HG03060 (cell line): ENCODE measurements around the gene COG8.
"Not testable (repeated sequence)": the region's sequence is repeated elsewhere in the genome, so short reads cannot be mapped to it uniquely, and the experiment has no call there.

ENCODE experiments used
- ATAC-seq: cut with Tn5 transposase; IDR thresholded peaks from one replicate; pipeline ENCODE4 v1.9.1; 2021; ENCODE audit warnings: low read depth, moderate number of reproducible peaks; ENCODE audit not compliant: unreplicated experiment

The COG8 gene

DNA sequence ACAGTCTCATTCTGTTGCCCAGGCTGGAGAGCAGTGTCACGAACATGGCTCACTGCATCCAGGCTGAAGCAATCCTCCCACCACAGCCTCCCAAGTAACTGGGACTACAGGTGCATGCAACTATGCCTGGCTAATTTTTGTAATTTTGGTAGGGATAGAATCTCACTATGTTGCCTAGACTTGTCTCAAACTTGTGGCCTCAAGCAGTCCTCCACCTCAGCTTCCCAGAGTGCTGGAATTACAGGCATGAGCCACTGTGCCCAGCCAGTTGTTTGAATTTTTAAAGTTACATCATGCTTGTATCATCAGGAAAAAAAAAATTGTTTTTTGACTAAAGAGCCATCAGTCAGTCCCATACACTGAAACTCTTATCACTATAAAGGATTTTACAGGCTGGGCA is 45.3 kb downstream of the COG8 start:
- ATAC-seq: no peak

DNA sequence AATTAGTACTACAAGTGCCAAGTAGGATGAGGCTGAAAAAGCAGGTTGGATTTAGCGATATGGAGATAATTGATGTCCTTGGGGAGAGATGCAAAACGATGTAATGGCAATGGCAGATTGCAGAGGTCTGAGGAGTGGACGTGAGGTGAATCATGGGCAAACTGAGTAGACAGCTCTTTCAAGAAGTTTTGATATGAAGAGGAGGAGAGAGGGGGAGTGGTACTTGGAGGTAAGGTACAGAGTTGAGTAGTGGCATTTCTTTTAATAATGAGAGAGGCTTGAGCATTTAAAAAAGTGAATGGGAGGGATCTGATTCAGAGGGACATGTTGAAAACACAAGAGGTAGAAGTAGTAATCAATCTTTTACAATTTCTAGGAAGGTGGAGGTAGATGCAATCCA is 46.0 kb downstream of the COG8 start:
- no peak for ATAC-seq

DNA sequence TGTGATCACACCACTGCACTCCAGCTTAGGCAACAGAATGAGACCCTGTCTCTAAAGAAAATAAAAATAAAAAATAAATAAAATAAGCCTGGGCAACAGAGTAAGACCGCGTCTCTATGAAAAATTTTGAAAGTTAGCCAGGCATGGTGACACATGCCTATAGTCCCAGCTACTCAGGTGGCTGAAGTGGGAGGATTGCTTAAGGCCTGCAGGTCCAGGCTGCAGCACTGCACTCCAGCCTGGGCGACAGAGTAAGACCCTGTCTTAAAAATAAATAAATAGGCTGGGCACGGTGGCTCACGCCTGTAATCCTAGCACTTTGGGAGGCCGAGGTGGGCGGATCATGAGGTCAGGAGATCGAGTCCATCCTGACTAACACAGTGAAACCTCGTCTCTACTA is 47.7 kb downstream of the COG8 start:
- not testable (repeated sequence) for ATAC-seq

DNA sequence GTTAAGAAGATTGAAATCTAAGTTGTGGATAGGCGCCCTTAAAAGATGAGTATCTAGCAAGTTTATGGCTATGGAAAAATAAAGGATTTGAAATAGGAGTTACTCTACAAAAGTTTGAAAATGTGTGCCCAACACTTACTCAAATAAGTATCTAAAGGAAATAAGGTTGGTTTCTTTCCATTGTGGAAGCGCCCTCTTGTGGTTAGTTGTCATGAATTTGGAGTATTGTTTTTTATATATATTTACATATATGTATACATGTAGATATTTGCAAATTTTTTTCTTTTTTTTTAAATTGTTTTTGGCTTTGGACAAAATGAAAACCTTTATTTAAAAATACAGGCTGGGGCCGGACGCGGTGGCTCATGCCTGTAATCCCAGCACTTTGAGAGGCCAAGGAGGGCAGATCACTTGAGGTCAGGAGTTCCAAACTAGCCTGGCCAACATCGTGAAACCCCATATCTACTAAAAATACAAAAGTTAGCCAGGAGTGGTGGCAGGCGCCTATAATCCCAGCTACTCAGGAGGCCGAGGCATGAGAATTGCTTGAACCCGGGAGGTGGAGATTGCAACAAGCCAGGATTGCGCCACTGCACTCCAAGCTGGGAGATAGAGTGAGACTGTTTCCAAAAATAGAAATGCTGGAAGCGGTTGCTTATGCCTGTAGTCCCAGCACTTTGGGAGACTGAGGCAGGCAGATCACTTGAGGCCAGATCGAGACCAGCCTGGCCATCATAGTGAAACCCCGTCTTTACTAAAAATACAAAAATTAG is 52.2 kb downstream of the COG8 start:
- ATAC-seq: no peak

DNA sequence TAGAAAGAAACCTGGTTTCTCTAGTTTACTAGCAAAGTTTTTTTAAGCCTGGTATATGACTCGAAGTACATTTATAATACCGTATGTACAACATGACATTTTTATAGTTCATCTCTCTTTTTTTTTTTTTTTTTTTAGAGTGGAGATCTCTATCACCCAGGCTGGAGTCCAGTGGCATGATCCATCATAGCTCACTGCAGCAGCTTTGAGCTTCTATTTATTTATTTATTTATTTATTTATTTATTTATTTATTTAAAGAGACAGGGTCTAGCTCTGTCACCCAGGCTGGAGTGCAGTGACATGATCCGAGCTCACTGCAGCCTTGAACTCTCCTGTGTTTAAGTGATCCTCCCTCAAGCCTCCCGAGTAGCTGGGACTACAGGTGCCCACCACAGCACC is 54.1 kb downstream of the COG8 start:
- ATAC-seq: no peak

DNA sequence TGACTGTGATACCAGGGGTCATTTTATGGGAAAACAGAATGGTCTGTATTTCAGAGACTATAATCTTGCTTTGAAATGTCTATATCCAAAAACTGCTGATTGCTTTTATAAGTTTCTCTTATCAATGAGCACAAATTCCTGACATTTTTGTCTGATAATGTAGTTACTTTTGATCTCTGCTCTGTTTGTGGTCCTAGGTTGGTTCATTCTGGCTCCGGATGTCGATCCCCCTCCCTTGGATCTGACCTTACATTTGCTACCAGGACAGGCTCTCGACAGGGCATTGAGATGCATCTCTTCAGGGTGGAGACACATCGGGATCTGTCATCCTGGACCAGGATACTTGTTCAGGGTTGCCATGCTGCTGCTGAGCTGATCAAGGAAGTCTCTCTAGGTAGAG is 55.5 kb downstream of the COG8 start:
- no peak for ATAC-seq

DNA sequence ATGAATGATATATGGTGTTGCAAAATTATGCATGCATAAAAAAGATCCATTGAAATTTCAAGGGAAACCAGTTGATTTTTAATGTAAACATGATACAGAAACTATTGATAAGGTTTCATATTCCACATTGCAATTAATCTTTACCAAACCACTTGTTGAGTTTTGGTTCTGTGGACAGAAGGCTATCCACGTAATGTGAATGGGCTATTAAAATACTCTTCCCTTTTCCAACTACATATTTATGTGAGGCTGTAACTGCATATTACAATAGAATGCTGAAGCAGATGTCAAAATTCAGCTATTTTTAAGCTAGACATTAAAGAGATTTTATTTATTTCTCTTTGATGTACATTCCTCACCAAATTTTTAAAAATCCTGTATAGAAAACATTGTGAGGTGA is 62.0 kb downstream of the COG8 start:
- ATAC-seq: no peak
